K562 (cell line): ENCODE data around the gene KLF1.

Source experiments
- ESRRA ChIP-seq: fragments of 450-650 bp; IDR thresholded peaks from 2 replicates; pipeline ENCODE4 v1.6.1; 2014; ENCODE audit warnings: low read depth, mild to moderate bottlenecking, moderate library complexity, borderline replicate concordance
- NR2C1 ChIP-seq, 2 experiments: fragments of 450-650 bp; IDR thresholded peaks; 2 replicates each; pipeline ENCODE4 v1.6.1; 2017; ENCODE audit warnings: mild to moderate bottlenecking in 2 of 2, antibody characterized with exemption in 1 of 2, inconsistent platforms in 1 of 2, missing compliant biosample characterization in 1 of 2, missing genetic modification characterization in 1 of 2
- SRSF1 ChIP-seq: fragments of 200-400 bp; formaldehyde crosslinking; IDR thresholded peaks from 2 replicates; pipeline ENCODE4 v1.6.1; 2017; ENCODE audit warnings: mild to moderate bottlenecking, low read depth, low read length, moderate library complexity
- USF2 ChIP-seq: sonication (generic); formaldehyde crosslinking; IDR thresholded peaks from 2 replicates; pipeline ENCODE4 v1.5.0; 2020; ENCODE audit warnings: missing genetic modification reagents
- ZNF124 ChIP-seq: sonication (generic); formaldehyde crosslinking; IDR thresholded peaks from 2 replicates; pipeline ENCODE4 v1.8.1; 2022; ENCODE audit warnings: missing genetic modification reagents
- TF ChIP-seq, protein P1 (sequence below), 3 experiments: IDR thresholded peaks in 2 of 3; conservative IDR thresholded peaks in 1 of 3; 2 replicates each; pipeline ENCODE4 v1.5.1; 2011 to 2012; ENCODE audit warnings: low read length in 3 of 3, mild to moderate bottlenecking in 3 of 3, control low read depth in 2 of 3, improper control_type of control experiment in 1 of 3, inconsistent platforms in 1 of 3, low read depth in 1 of 3, mixed read lengths in 1 of 3, moderate library complexity in 1 of 3; ENCODE audit not compliant: insufficient read depth in 2 of 3
- TF ChIP-seq, protein P2 (sequence below): sonication (generic); IDR thresholded peaks from 2 replicates; pipeline ENCODE4 v1.6.1; 2016

DNA sequence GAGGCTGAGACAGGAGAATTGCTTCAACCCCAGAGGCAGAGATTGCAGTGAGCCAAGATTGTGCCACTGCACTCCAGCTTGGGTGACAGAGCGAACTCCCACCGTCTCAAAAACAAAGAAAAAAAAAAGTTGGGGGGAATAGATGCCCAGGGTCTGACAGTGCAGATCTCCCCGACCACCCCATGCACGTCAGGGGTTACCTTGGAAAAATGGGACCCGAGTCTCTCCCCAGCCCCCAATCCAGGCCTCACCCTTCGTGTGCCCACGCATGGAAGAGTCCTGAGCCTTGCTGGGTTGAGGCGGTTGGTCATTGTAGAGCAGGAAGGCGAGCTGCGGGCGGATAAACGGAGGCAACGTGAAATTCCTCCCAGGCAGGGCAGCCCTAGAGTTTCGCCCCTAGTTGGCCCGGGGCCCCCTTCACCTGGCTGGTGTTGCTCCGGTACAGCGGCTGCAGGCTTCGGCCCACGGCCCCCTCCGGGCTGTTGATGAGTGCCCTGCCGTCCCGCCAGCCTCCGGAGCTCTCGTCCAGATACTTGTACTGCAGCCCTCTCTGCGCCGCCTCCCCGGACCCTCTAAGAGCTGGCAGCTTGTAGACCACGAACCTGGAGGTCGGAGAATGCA lies 6.3 kb downstream of the KLF1 start:
- TF ChIP-seq, protein P1, sequence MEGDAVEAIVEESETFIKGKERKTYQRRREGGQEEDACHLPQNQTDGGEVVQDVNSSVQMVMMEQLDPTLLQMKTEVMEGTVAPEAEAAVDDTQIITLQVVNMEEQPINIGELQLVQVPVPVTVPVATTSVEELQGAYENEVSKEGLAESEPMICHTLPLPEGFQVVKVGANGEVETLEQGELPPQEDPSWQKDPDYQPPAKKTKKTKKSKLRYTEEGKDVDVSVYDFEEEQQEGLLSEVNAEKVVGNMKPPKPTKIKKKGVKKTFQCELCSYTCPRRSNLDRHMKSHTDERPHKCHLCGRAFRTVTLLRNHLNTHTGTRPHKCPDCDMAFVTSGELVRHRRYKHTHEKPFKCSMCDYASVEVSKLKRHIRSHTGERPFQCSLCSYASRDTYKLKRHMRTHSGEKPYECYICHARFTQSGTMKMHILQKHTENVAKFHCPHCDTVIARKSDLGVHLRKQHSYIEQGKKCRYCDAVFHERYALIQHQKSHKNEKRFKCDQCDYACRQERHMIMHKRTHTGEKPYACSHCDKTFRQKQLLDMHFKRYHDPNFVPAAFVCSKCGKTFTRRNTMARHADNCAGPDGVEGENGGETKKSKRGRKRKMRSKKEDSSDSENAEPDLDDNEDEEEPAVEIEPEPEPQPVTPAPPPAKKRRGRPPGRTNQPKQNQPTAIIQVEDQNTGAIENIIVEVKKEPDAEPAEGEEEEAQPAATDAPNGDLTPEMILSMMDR (IDR thresholded peaks at IDR 0.05 in 2 of 3, conservative IDR thresholded peaks at IDR 0.05 in 1 of 3; ENCODE audit: insufficient read depth in 2 of 3, low read depth in 1 of 3, low read length in 3 of 3): no peak
- TF ChIP-seq USF2 (CRISPR knock-in tag) (no peak), ESRRA (no peak), ZNF124 (no peak), NR2C1 (IDR thresholded peaks at IDR 0.05) (no peak), NR2C1 (tag; IDR thresholded peaks at IDR 0.05) (no peak), SRSF1 (no peak)
- TF ChIP-seq, protein P2, sequence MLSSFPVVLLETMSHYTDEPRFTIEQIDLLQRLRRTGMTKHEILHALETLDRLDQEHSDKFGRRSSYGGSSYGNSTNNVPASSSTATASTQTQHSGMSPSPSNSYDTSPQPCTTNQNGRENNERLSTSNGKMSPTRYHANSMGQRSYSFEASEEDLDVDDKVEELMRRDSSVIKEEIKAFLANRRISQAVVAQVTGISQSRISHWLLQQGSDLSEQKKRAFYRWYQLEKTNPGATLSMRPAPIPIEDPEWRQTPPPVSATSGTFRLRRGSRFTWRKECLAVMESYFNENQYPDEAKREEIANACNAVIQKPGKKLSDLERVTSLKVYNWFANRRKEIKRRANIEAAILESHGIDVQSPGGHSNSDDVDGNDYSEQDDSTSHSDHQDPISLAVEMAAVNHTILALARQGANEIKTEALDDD: no peak
